Eye (tissue), 1 donor: Measurements from ENCODE around the gene PRKAA1.

Source experiments
- DNase-seq: peaks from one replicate; pipeline ENCODE4 v3.0.0-alpha.2; 2015

The PRKAA1 gene

DNA sequence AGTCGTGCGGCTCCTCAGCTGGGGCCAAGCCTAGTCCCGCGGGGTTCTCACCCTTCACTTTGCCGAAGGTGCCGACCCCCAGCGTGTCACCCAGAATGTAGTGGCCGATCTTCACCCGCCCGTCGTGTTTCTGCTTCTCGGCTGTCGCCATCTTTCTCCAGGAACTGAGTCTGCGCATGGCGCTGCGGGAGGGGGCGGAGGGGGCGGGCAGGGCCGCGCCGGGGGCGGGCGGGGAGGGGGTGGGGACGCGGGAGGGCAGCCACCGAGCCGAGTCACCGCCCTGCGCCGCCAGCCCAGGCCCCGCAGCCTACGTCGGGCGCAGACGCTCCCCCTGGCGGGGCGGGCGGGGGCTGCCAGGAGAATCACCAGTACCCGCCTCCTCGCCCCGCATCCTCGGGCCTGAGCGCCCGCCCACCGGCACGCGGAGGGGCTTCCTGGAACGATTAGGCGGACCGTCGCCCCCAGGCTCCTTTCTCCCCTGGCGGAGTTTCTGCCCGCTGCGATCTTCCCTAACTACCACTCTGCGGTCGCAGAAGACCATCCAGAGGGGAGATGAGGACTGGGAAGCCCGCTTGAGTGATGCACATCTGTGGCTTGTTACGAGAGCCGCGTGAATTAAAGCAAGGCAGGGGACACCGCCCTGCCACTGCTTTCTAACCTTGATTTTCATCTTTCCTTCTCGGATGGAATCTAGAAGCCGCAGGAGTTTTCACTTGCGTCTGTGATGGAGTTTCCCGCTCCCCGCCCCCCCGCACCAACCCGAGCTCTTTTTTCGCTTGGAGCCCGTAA lies at the start of gene PRKAA1:
Gene PRKAA1 (minus strand): TSS at position 363 of the 789 bp plus-strand sequence. CDS start 185 bp downstream, at position 178.
- DNase-seq, result peak; percentile 96

DNA sequence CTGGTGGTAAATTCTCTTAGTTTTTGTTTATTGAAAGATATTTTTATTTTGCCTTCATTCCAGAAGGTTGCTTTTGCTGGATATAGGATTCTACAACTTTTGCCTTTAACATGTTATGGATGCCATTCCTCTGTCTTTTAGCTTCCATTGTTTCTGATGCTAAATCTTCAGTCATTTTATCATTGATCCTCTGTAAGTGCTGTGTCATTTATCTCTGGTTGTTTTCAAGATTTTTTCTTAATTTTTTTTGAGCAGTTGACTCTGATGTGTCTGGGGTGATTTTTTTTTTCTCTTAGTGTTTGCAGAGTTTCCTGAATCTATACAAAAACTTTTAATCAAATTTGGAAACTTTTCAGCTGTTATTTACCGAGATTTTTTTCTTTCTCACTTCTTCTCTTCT lies 49.4 kb upstream of the PRKAA1 start:
- no peak for DNase-seq

DNA sequence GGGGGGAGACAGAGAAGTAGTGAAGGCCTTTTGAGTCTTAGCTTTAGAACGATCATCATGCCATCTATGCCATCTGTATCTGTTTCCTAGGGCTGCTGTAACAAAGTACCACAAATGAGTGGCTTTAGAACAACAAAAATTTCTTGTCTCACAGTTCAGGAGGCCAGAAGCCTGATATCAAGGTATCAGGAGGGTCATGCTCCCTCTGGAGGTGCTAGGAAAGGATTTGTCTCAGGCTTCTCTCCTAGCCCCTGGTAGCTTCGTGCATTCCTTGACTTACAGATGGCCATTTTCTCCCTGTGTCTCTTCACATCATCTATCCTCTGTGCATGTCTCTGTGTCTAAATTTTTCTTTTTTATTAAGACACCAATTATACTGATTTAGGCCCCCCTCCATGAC lies 48.2 kb upstream of the PRKAA1 start:
- DNase-seq, result no peak

DNA sequence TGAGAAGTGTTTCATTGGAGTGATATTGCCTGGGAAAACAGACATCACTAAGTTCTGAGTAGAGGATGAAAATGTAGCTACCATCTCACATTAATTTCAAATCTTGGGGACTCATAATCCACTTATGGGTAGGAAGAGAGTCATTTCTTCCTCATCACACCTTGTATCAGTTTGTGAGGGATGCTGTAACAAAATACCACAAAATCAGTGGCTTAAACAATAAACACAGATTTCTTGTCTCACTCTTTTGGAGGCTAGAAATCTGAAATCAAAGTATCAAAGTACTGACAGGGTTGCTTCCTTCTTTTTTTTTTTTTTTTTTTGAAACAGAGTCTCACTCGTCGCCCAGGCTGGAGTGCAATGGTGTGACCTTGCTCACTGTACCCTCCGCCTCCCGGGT lies 46.4 kb upstream of the PRKAA1 start:
- DNase-seq, result no peak

DNA sequence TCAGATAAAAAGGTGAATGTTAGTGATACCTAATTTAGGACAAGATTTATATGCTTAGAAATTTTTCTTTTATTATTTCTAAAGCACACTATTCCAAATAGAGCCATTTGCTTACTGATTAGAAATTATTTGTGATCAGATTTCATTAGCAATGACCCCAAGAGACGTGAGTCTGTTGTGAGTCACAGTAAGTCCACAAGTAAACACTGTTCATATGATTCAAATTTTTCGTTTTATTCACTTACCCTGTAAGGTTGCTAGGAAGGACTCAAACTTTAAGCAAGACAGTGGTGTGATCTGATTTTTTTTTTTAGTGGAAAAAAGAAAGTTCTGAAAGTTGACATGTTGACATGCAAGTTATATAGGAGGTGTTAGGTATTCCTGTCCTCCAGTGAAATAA lies 44.2 kb upstream of the PRKAA1 start:
- no peak for DNase-seq

DNA sequence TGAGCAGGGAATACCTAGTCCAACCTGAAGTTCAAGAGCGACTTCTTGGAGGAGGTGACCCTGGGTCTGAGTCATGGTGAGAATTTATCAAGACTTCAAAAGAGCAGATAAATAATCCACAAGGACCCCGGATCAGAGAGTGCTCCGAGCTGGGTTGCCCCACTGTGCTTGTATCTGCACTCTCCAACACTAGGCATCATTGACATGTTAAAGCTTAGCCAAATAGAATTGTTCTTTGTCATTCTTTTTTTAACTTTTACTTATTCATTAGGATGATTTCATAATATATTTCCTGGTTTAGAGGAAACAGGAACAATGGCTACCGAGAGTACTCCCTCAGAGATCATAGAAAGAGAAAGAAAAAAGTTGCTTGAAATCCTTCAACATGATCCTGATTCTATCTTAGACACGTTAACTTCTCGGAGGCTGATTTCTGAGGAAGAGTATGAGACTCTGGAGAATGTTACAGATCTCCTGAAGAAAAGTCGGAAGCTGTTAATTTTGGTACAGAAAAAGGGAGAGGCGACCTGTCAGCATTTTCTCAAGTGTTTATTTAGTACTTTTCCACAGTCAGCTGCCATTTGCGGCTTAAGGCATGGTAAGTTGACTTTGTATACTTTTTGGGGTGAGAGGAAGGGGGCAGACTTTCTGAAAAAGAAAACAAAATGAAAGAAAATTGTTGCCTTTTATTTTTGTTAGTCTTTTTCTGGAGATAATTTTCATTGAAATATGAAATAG lies 43.1 kb upstream of the PRKAA1 start, which contains the start of gene CARD6:
Gene CARD6 (plus strand): TSS at position 300 of the 738 bp plus-strand sequence. CDS start 16 bp downstream, at position 316.
- no peak for DNase-seq

DNA sequence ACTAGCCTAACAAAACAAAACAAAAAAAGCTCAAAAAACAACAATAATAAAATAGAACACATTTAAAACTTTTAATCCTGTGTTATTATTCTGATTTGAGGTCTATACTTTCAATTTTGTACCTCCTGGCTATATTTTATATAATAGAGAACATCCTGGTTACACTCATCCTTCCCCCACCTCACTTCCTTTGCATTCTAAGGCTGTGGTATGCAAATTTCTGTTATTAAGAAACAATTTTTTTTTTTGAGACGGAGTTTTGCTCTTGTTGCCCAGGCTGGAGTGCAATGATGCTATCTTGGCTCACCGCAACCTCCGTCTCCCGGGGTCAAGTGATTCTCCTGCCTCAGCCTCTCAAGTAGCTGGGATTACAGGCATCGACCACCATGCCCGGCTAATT lies 39.9 kb upstream of the PRKAA1 start:
- no peak for DNase-seq

DNA sequence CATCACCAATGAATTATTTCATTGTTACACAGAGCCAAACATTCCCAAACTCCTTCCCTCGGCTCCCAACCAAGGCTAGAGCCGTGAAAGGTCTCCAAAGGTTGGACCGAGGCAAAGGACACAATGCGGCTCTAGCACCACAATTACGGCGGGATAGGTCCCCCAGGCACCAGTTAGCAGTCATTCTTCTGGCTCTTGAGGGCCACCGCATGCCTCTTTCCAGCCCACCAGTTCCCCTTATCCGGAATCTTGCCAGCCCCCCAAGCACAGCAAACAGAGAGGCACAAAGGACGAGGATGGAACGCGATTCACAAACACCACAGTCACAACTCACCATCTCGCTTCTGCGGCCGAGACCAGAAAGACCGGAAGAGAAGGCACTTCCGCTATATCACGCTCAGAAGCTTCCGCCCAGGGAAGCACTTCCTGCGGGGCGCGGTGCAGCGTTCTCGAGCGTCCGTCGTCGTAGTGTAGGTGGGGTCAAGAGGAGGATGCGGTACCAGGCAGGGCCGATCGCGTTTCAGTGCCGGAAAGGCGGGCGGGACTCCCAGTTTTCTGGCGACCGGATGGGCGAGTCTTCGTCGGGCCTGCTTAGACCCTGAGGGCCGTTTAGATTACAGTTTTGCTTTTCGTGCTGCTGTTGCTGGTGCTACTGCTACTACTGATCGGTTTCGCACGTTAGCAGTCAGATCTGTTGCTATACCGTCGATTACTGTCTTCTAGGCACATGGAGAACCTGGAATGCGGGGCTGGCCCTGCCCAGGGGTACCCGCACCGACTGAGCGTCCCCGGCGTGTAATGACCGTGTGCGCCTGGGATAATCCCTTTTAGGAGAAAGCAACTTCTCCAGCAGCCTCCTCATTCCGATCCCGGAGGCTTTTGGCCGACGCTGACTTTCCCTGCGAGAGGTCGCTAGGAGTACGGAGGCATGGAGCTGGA lies 36.9 kb upstream of the PRKAA1 start, which contains the start of gene RPL37:
Gene RPL37 (minus strand): TSS at position 374 of the 939 bp plus-strand sequence. CDS start 37 bp downstream, at position 337.
- DNase-seq, result peak; percentile 98

DNA sequence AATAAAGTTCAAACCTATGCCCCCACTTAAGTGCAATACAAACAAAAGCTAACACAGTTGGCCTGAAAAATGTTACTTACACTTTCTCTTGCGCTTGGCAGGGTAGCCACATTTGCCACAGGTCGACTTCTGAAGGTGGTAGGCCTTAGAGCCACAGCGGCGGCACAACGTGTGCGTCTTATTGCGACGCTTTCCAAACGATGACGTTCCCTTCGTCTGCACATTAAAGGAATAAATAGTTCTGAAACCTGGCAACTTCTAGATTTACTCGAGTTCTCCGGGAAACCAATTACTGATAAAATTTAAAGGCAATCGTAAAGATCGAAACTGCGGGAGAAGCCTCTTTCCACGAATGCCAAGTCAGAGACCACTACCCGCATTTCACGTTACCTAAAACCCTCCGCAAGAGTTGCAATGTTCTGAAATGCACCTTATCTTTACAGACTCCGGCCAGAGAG lies 36.2 kb upstream of the PRKAA1 start:
- DNase-seq, result no peak

DNA sequence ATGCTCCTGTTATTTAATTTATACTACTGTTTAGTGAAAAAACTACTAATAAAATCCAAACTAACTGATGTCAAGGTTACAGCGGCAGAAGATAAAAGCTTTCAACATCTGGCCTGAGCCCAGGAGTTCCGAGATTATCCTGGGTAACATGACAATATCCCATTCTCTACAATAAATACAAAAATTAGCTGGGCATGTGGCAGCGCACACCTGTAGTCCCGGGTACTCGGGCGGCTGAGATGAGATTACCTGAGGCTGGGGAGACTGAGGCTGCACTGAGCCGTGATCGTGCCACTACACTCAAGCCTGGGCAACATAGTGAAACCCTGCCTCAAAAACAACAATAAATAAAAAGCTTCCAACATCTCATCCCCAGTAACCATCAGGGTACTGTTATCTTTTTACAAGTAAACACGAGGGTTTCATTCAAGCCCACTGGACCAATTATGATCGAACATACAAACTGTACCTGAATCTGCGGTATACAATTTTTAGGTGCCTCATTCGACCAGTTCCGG lies 35.6 kb upstream of the PRKAA1 start:
- DNase-seq, result no peak

DNA sequence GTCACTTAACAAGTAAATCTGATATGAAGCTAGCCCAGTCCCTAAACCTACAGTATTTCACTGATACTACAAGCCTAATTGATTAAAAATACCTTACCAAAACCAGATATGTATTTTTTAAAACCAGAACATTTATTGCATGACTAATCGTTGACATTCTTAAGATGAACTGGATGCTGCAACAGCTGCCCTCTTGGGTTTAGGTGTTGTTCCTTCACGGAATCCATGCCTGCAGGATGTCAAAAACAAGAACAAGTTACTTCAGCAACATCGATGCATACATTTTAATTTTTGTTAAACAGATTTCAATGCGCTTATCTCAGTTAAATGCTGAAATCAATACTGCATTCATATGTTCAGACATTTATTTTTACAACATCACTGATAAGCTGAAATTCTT lies 34.2 kb upstream of the PRKAA1 start:
- DNase-seq, result no peak

DNA sequence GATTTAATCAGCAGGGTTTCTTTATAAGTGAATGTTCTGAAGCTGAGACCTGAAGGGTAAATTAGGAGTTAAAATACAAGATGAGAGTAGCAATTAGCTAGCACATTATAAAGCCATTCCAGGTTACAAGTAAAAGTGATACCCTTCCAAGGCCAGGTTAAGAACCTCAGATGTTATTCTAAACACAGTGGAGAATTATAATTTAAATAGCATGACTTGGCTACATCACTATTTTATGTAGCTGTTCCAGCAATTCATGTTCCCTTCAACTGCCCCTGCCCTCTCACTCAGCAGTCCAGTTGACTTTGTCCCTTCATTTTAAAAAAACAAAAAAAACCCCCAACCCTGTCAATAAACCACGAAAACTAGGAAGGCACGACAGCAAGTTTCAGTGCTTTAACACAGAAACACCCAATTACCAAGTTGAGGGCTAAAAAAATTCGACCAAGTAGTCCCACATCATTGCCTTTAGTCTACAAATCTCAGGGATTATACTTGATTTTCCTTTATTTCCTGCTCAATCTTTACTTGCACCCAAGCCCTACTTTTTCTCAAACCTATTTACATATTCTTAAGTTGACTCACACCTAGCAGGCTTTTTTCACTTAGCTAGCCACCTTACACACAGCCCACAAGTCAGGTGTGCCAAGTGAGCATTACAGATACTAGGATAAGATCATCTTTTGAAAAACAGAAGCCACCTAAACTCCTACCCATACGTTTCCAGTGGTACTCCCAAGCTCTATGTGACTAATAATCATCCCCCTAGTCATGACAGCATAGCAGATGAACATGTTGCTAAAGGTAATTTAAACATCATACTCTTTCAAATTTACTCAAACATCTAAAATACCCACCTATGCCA lies 33.4 kb upstream of the PRKAA1 start:
- DNase-seq, result no peak

DNA sequence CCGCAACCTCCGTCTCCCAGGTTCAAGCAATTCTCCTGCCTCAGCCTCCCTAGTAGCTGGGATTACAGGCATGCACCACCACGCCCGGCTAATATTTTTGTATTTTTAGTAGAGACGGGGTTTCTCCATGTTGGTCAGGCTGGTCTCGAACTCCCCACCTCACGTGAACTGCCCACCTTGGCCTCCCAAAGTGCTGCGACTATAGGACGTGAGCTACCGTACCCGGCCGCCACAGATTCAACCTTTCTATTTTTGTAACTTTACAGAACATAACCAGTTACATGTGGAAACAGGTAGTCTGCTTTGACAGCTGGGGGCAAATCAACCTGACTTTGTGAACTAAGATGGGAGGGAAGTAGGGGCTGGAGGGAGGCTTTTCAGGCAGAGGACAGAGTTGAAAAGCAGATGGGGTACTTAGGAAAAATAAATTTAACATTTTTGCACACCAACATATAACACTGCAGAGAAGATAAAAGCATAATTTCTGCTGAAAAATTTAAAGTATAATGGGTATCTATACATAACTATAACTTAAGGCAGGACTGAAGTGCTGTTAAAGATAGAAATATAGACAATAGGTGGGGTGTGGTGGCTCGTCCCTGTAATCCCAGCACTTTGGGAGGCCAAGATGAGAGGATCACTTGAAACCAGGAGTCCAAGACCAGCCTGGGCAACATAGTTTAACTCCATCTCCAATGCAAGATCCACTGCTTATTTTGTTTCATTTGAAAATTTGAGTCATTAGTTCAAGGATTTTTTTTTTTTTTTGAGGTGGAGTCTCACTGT lies 31.8 kb upstream of the PRKAA1 start:
- DNase-seq, result no peak

DNA sequence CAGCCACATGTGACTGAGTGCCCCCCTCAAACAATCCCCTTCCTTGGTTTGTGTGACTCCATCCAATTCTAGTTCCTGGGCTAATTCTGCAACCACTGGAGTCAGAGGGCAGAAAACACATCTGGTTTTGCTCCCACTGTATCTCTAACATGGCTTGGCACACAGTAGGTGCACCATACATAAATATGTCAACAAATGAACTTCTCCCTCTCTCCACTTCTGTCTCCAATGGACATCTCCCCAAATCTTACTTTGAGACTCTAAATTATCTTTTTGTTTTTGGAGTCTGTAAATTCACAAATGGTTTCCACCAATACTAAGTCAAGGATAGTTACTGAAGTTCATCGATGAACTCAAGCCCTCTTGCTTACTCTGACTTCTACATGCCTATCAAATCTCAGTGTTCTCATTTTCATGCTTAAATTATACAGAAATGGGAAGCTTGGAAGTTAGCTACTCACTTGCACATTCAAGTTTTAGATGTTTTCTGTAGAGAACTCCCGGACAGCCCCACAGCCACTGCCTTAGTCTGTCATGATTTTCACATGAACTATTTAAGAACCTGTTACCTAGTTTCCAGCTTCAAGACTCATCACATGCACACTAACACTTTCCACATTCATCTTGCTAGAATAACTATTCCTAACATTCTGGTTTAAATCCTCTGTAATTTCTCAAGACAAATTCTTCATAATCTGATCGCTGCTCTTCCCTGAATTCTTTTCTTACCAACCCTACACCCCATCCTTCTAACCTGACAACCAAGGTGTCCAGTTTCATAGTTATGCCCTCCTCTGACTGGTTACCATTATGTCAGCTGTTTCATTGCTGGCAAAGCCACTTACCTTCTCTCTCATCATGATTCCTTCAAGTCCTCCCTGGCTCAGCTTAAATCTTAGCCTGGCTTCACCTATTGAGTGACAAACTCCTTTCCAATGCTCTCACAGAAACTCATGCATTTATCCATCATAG lies 30.8 kb upstream of the PRKAA1 start:
- no peak for DNase-seq

DNA sequence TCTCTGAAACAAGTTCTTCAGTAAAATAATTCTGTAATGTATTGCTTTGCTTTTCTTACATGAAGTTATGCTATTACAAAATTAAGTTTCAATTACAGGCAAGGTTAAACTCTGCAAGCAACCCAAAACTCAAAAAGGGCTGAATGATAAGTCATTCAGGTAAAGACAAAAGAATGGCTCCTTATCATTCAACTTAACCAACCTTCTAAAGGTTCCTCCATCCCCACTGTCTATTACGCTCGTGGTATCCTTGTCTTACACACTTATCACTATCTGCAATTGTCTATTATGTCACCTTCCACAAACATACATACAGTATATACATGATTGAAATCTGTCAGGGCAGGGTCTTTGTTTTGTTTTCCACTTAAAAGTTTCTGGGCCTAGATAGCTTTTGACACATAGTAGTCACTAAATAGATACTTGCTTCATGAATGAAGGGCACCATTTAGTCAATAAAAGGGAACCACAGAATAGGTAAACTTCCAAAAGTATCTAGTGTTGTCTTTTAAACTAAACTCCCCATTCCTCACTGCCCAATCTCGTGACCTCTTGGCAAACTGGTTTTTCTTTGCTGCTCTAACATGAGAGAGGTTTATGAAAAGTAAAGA lies 30.0 kb upstream of the PRKAA1 start:
- no peak for DNase-seq

DNA sequence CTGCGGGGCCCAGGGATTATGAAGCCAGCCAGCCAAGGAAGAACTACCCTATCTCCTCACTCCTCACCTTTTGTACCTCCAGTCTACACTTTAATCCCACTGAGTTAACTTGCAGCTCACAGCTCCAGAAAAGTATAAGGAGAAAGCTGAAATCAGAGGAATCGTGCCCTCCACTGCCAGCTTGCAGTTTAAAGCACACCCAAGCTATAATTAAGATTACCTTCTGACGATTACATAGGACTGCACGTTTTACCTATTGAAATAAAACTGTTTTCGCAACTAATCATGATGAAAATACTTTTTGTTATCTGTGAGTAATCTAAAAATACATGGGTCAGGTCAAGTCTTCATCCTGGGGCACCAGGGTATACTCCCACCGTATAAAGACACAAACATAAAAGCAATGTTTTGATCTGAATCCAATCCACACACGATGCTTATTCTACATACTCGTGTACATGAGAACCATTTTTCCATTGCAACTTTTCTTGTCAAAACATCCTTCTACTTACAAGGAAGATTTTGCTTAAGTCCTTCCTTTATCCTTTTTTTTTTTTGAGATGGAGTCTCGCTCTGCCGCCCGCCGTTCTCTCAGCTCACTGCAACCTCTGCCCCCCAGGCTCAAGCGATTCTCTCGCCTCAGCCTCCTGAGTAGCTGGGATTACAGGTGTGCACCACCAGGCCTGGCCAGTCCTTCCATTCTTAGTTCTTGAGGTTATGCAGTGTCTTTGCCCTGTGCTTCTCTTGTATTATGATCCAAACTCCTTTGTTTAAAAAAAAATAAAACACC lies 29.2 kb upstream of the PRKAA1 start:
- DNase-seq, result no peak

DNA sequence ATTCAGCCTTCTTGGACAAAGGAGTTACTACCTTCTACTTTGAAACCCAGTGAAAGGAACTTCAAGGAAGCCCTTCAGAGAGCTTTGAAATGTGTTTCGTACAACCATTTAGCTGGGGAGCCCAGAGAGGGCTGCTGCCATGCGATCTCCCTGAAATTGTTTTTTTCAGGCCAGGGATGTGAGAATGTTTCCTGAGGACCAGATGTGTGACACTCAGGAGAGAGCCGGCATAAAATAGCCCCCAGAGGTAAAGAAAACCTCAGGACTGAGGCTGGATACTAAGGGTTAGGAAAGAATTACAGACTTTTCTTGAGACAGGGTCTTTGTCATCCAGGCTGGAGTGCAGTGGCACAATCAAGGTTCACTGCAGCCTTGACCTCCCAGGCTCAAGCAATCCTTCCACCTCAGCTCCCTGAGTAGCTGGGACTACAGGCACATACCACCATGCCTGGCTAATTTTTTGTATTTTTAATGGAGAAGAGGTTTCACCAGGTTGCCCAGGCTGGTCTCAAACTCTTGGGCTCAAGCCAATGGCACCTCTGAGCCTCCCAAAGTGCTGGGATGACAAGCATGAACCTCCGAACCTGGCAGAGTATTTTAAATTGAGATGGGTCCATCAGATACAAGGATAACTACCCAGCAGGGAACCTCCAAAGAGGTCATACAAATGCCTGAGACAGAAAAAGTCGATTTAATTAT lies 28.5 kb upstream of the PRKAA1 start:
- DNase-seq, result no peak
